ENCODE results near the gene ZNF628. TPM values are rescaled to one million over a fixed set of nuclear protein-coding genes. Genes with fewer than 3 reads are reported as not detected.

ZNF628 gene
- total RNA-seq, 4 donors from 2014 or later = 5.1 to 16.6 (median 11.9) TPM

DNA sequence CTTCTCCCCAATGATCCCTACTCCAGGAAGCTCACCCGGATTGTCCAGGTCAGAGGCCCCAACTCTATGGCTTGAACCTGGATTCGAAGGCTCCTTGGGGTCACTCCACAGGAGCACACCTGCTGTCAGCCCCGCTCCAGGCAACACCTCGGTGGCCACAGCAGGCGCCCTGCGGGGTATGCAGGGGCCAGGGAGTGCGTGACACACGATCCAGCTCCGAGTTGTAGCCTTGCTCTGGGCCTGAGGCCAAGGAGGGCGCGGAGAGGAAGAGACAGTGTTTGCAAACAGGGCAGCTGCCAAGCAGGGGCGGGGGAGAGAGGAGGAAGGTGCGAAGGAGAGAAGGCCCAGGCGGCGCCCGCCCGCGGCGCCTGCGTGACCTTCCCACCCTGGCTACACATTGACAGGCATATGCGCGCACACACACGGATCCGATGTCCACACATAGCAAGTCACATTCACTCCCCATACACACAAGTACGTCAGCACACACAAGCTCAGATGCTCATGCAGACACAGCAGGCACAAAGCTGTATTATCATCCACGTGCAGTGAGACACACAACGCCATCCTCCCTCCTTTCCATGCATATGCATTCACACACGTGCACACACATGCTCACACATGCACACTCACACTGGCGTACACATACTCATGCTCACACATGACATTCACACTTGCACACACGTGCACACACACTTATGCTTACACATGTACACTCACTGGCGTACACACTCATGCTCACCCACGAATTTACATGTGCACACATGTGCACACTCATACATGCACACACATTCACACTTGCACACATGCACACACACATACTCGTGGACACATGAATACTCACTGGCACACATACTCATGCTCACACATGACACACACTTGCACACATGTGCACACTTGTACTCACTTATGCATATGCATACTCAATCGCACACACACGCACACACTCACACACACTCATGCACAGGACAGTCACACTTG is 50.1 kb downstream of the ZNF628 start:
- Histone ChIP-seq H3K27ac (replicated peaks in 1 of 4) (no peak overlapping the region), H3K36me3 (no peaks in the 10 kb centered on the region), H3K9me3 (no peaks in the 10 kb centered on the region), H3K27me3 (peaks cover 0 to 27% (median 0%) of the 10 kb centered on the region in 4 donors), H3K4me3 (peak overlapping the region in 1 of 4 donors; percentile 8), H3K4me1 (peaks cover 10 to 24% (median 21%) of the 10 kb centered on the region in 4 donors)
- TF ChIP-seq, protein P1, sequence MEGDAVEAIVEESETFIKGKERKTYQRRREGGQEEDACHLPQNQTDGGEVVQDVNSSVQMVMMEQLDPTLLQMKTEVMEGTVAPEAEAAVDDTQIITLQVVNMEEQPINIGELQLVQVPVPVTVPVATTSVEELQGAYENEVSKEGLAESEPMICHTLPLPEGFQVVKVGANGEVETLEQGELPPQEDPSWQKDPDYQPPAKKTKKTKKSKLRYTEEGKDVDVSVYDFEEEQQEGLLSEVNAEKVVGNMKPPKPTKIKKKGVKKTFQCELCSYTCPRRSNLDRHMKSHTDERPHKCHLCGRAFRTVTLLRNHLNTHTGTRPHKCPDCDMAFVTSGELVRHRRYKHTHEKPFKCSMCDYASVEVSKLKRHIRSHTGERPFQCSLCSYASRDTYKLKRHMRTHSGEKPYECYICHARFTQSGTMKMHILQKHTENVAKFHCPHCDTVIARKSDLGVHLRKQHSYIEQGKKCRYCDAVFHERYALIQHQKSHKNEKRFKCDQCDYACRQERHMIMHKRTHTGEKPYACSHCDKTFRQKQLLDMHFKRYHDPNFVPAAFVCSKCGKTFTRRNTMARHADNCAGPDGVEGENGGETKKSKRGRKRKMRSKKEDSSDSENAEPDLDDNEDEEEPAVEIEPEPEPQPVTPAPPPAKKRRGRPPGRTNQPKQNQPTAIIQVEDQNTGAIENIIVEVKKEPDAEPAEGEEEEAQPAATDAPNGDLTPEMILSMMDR (IDR thresholded peaks at IDR 0.05) = no peak
- no peak for TF ChIP-seq EP300 (IDR thresholded peaks at IDR 0.05)
- no peak for TF ChIP-seq POLR2AphosphoS5 (IDR thresholded peaks at IDR 0.05)
- TF ChIP-seq POLR2A (IDR thresholded peaks at IDR 0.05; ENCODE audit: low read depth) = no peak
- WGBS = 28% methylated on average over 32 of the region's 35 CpGs
- intact Hi-C loops (cut with DNase I) = no loop called here
- DNase-seq (ENCODE audit: extremely low spot score) = no peak

DNA sequence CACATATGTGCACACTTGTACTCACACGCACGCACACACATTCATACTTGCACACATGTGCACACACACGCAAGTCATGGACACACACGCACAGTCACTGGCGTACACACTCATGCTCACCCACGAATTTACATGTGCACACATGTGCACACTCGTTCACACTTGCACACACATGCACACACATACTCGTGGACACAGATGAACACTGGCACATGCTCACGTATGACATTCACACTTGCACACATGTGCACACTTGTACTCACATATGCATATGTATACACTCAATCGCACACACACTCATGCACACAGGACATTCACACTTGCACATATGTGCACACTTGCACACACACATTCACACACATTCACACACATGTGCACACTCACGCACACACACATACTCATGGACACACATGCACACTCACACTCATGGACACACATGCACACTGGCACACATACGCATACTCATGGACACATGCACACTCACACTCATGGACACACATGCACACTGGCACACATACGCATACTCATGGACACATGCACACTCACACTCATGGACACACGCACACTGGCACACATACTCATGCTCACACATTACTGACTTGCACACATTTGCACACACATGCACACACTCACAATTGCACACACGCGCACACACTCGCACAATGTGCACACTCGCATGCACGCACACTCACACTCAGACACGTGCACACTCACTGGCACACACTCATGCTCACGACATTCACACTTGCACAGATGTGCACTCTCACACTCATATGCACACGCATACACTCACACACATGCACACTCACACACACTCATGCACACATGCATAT is 51.0 kb downstream of the ZNF628 start:
- H3K4me1 ChIP-seq = peaks cover 9 to 17% (median 16%) of the 10 kb centered on the region in 4 donors
- DNase-seq (ENCODE audit: extremely low spot score) = no peak
- intact Hi-C loops (cut with DNase I) = no loop called here
- peaks cover 0 to 27% (median 0%) of the 10 kb centered on the region in 4 donors for H3K27me3 ChIP-seq
- H3K9me3 ChIP-seq = no peaks in the 10 kb centered on the region
- 79% methylated on average over 22 of the region's 22 CpGs for WGBS
- H3K27ac ChIP-seq (replicated peaks in 1 of 4) = no peak overlapping the region
- TF ChIP-seq, protein P1 (IDR thresholded peaks at IDR 0.05) = no peak
- no peak for TF ChIP-seq EP300 (IDR thresholded peaks at IDR 0.05)
- no peaks in the 10 kb centered on the region for H3K36me3 ChIP-seq
- no peak overlapping the region for H3K4me3 ChIP-seq

DNA sequence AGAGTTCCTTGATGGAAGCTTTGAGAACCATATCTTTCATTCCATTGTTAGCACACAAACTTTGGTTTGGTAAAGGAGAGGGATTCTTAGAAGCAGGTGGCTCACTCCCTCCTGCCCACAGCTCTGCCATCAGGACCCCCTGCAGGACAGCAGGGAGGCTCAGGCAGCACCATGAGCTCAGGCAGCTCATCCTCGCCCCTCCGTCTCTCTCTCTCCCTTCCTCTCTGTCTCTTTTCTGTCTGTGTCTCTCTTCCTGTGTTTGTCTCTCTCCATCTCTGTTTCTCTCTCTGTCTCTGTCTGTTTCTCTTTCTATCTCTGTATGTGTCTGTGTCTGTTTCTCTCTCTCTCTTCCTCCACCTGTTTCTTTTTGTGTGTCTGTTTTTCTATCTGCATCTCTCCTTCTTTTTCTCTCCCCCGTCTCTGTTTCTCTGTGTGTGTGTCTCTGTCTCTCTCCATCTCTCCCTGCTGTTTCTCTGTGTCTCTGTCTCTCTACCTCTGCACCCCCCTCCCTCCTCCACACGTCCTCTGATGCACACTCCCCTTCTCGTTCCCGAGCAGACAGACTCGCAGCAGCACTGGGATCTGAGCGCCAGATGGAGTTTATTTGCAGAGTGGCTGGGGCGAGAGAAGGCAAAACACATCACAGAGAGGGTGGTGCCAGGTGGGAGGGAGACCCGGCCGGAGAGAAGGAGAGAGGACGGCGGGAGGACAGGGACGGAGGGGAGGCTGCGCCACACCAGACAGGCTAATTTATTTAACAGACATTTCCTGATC is 51.8 kb downstream of the ZNF628 start:
- H3K36me3 ChIP-seq = no peaks in the 10 kb centered on the region
- H3K4me1 ChIP-seq = peaks cover 9 to 17% (median 16%) of the 10 kb centered on the region in 4 donors
- no peaks in the 10 kb centered on the region for H3K9me3 ChIP-seq
- TF ChIP-seq POLR2A (IDR thresholded peaks at IDR 0.05; ENCODE audit: low read depth) (no peak), EP300 (IDR thresholded peaks at IDR 0.05) (no peak), POLR2AphosphoS5 (IDR thresholded peaks at IDR 0.05) (no peak)
- TF ChIP-seq, protein P1 (IDR thresholded peaks at IDR 0.05) = no peak
- intact Hi-C loops (cut with DNase I) = no loop called here
- H3K27ac ChIP-seq (replicated peaks in 1 of 4) = no peak overlapping the region
- H3K4me3 ChIP-seq = no peak overlapping the region
- 24% methylated on average over 15 of the region's 15 CpGs for WGBS
- DNase-seq (ENCODE audit: extremely low spot score) = no peak
- H3K27me3 ChIP-seq = peaks cover 0 to 27% (median 0%) of the 10 kb centered on the region in 4 donors

DNA sequence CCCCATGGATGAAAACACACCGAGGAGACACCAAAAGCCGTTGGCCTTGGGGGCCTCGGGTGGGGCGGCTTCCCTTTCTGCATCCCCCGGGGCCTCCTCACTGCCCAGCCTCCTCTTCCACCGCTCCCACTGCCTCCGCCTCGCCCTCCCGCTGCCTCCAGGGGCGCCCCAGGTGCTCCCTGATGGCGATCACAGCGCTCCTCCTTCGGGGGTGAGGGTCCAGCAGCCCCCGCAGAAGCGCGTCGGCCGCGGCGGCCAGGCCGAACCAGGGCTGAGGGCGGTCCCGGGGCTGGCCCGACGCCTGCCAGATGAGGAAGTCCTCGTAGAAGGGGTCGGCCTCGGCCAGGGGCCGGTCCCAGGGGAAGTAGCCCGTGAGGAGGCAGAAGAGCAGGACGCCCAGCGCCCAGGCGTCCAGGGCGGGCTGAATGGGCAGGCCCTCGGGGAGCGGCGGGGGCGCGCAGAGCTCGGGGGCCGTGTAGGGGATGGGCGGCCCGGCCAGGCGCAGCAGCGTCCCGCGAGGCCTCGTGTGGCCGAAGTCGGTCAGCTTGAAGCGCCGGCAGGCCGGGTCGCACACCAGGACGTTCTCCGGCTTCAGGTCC is 53.3 kb downstream of the ZNF628 start:
- Histone ChIP-seq H3K27me3 (peaks cover 0 to 27% (median 0%) of the 10 kb centered on the region in 4 donors), H3K9me3 (no peaks in the 10 kb centered on the region), H3K27ac (replicated peaks in 1 of 4) (no peak overlapping the region), H3K4me1 (peaks cover 9 to 17% (median 16%) of the 10 kb centered on the region in 4 donors), H3K4me3 (no peak overlapping the region), H3K36me3 (no peaks in the 10 kb centered on the region)
- no peak for DNase-seq (ENCODE audit: extremely low spot score)
- intact Hi-C loops (cut with DNase I) = no loop called here
- 91% methylated on average over 28 of the region's 56 CpGs for WGBS
- TF ChIP-seq POLR2AphosphoS5 (IDR thresholded peaks at IDR 0.05) (no peak), EP300 (IDR thresholded peaks at IDR 0.05) (no peak), POLR2A (IDR thresholded peaks at IDR 0.05; ENCODE audit: low read depth) (no peak)
- TF ChIP-seq, protein P1 (IDR thresholded peaks at IDR 0.05) = no peak
